ENCODE measurements around the gene TOM1L1. TPM values are rescaled to one million over a fixed set of nuclear protein-coding genes. Genes with fewer than 3 reads are reported as not detected.

The TOM1L1 gene
- total and polyA plus RNA-seq, 4 donors: 21.4 to 119 (median 33.9) TPM

DNA sequence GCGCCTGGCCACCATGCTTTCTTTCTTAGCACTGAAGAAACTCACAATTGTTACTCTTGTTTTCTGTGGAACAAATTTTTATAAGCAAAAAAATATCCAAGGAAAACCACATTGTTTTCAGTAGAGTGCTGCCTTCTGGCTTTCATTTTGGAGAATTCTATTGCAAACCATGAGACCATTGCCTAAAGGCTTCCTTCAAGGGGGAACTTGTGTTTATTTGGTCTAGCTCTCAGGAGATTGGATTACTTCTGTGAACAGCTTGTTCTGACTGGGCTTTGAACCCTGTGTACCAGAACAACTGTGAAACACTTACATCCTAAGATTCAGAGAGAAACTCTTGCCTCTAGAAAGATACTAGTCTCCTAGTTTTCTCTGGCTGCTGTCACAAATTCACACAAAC lies 32.1 kb downstream of the TOM1L1 start:
- Histone ChIP-seq H3K36me3 (ENCODE audit: control insufficient read depth in 4 of 4, insufficient read depth in 3 of 4, low read depth in 1 of 4, low read length in 3 of 4) (peaks cover 13 to 61% (median 44%) of the 10 kb centered on the region in 4 donors), H3K27ac (ENCODE audit: low read depth in 1 of 2, low read length in 2 of 2) (no peak overlapping the region), H3K4me1 (ENCODE audit: control insufficient read depth in 4 of 4, insufficient read depth in 4 of 4, low read length in 3 of 4) (no peaks in the 10 kb centered on the region), H3K9ac (ENCODE audit: low read depth in 1 of 2, low read length in 2 of 2) (no peak overlapping the region), H3K9me3 (ENCODE audit: control insufficient read depth in 4 of 4, low read length in 3 of 4) (no peaks in the 10 kb centered on the region), H3K27me3 (ENCODE audit: control insufficient read depth in 4 of 4, insufficient read depth in 4 of 4, low read length in 3 of 4) (no peaks in the 10 kb centered on the region), H3K4me3 (ENCODE audit: low read depth in 1 of 3, low read length in 3 of 3) (no peak overlapping the region)
- DNase-seq (ENCODE audit: low spot score): no peak
- no peak for TF ChIP-seq SP1 (IDR thresholded peaks at IDR 0.05)
- no peak for TF ChIP-seq EGR1 (IDR thresholded peaks at IDR 0.05; ENCODE audit: low read depth in 2 of 2)
- TF ChIP-seq, protein P1, sequence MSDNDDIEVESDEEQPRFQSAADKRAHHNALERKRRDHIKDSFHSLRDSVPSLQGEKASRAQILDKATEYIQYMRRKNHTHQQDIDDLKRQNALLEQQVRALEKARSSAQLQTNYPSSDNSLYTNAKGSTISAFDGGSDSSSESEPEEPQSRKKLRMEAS (IDR thresholded peaks at IDR 0.05): no peak
- 100% methylated on average over 1 of the region's 1 CpG for WGBS

DNA sequence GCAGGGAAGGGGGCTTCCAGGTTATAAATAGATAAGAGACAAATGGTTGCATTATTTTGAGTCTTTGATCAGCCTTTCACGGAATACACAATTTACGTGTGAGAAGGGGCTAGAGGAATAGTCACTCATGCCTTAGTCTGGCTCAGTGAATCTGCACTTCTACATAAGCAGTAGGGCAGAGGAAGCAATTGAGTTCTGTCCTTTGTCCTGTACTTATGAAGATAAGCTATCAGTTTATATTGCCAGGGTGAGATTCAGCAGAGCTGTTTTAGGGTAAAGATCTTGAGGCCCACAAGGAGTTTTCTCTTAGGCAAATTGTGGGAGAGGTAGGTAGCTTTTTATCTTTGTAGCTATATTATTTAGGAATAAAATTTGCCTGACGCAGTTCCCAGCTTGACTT lies 33.3 kb downstream of the TOM1L1 start:
- no peak for DNase-seq (ENCODE audit: low spot score)
- H3K9me3 ChIP-seq (ENCODE audit: control insufficient read depth in 4 of 4, low read length in 3 of 4): no peaks in the 10 kb centered on the region
- H3K4me3 ChIP-seq (ENCODE audit: low read depth in 1 of 3, low read length in 3 of 3): no peak overlapping the region
- TF ChIP-seq JUND (IDR thresholded peaks at IDR 0.05): no peak
- no peak for TF ChIP-seq NR2F2 (IDR thresholded peaks at IDR 0.05)
- TF ChIP-seq, protein P2, sequence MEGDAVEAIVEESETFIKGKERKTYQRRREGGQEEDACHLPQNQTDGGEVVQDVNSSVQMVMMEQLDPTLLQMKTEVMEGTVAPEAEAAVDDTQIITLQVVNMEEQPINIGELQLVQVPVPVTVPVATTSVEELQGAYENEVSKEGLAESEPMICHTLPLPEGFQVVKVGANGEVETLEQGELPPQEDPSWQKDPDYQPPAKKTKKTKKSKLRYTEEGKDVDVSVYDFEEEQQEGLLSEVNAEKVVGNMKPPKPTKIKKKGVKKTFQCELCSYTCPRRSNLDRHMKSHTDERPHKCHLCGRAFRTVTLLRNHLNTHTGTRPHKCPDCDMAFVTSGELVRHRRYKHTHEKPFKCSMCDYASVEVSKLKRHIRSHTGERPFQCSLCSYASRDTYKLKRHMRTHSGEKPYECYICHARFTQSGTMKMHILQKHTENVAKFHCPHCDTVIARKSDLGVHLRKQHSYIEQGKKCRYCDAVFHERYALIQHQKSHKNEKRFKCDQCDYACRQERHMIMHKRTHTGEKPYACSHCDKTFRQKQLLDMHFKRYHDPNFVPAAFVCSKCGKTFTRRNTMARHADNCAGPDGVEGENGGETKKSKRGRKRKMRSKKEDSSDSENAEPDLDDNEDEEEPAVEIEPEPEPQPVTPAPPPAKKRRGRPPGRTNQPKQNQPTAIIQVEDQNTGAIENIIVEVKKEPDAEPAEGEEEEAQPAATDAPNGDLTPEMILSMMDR (IDR thresholded peaks at IDR 0.05; ENCODE audit: low read depth, low read length, missing input control): no peak
- no peak for TF ChIP-seq TAF1 (conservative IDR thresholded peaks at IDR 0.05)
- no peak for TF ChIP-seq HNF4G (IDR thresholded peaks at IDR 0.05)
- no peak for TF ChIP-seq EGR1 (IDR thresholded peaks at IDR 0.05; ENCODE audit: low read depth in 2 of 2)
- TF ChIP-seq SP1 (IDR thresholded peaks at IDR 0.05): no peak
- no peak for TF ChIP-seq RAD21 (IDR thresholded peaks at IDR 0.05)
- TF ChIP-seq, protein P3, sequence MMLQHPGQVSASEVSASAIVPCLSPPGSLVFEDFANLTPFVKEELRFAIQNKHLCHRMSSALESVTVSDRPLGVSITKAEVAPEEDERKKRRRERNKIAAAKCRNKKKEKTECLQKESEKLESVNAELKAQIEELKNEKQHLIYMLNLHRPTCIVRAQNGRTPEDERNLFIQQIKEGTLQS (IDR thresholded peaks at IDR 0.05): no peak
- TF ChIP-seq YY1 (IDR thresholded peaks at IDR 0.05): no peak
- TF ChIP-seq ZBTB33 (IDR thresholded peaks at IDR 0.05): no peak
- no peak for TF ChIP-seq FOXA1 (IDR thresholded peaks at IDR 0.05)
- TF ChIP-seq, protein P4, sequence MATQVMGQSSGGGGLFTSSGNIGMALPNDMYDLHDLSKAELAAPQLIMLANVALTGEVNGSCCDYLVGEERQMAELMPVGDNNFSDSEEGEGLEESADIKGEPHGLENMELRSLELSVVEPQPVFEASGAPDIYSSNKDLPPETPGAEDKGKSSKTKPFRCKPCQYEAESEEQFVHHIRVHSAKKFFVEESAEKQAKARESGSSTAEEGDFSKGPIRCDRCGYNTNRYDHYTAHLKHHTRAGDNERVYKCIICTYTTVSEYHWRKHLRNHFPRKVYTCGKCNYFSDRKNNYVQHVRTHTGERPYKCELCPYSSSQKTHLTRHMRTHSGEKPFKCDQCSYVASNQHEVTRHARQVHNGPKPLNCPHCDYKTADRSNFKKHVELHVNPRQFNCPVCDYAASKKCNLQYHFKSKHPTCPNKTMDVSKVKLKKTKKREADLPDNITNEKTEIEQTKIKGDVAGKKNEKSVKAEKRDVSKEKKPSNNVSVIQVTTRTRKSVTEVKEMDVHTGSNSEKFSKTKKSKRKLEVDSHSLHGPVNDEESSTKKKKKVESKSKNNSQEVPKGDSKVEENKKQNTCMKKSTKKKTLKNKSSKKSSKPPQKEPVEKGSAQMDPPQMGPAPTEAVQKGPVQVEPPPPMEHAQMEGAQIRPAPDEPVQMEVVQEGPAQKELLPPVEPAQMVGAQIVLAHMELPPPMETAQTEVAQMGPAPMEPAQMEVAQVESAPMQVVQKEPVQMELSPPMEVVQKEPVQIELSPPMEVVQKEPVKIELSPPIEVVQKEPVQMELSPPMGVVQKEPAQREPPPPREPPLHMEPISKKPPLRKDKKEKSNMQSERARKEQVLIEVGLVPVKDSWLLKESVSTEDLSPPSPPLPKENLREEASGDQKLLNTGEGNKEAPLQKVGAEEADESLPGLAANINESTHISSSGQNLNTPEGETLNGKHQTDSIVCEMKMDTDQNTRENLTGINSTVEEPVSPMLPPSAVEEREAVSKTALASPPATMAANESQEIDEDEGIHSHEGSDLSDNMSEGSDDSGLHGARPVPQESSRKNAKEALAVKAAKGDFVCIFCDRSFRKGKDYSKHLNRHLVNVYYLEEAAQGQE (IDR thresholded peaks at IDR 0.05): no peak
- H3K4me1 ChIP-seq (ENCODE audit: control insufficient read depth in 4 of 4, insufficient read depth in 4 of 4, low read length in 3 of 4): no peaks in the 10 kb centered on the region
- no peak overlapping the region for H3K9ac ChIP-seq (ENCODE audit: low read depth in 1 of 2, low read length in 2 of 2)
- no peak overlapping the region for H3K27ac ChIP-seq (ENCODE audit: low read depth in 1 of 2, low read length in 2 of 2)
- no peaks in the 10 kb centered on the region for H3K27me3 ChIP-seq (ENCODE audit: control insufficient read depth in 4 of 4, insufficient read depth in 4 of 4, low read length in 3 of 4)
- H3K36me3 ChIP-seq (ENCODE audit: control insufficient read depth in 4 of 4, insufficient read depth in 3 of 4, low read depth in 1 of 4, low read length in 3 of 4): peaks cover 13 to 69% (median 48%) of the 10 kb centered on the region in 4 donors
- WGBS: 83% methylated on average over 3 of the region's 3 CpGs

All from liver (tissue), 9 donors.